Measurements from ENCODE around the gene PEMT. TPM values are rescaled to one million over a fixed set of nuclear protein-coding genes. Genes with fewer than 3 reads are reported as not detected.
A peak's percentile ranks its signal among the peaks of the same experiment; 100 is the strongest.

The PEMT gene
- total and polyA plus RNA-seq, 2 of the 8 experiments (the other 6 are each of a cell fraction or from before 2014, with no cell fraction given), result 42.0 to 118 TPM

- H4K20me1 ChIP-seq (replicated peaks in 1 of 2; ENCODE audit: control insufficient read depth in 1 of 2, insufficient read depth in 2 of 2, low read length in 2 of 2), result peaks cover 0 to 2% of the 10 kb centered on the region in 2 experiments
- no peak overlapping the region for H2AFZ ChIP-seq (ENCODE audit: low read length)
- no peak overlapping the region for H3K4ac ChIP-seq (replicated peaks; ENCODE audit: insufficient read length, low read depth, low read length)
- H3K79me1 ChIP-seq (ENCODE audit: low read depth, low read length), result no peaks in the 10 kb centered on the region
- H3K14ac ChIP-seq (ENCODE audit: insufficient read length), result no peak overlapping the region
- ChIA-PET CTCF (ENCODE audit: partially characterized antibody) (interaction anchor here (0.6 to 5.1 kb wide), 8 partner anchors 9 to 151 kb away, joined by 3 to 40 read pairs (median 8); partner anchors contain the start of gene RASD1), POLR2A (ENCODE audit: partially characterized antibody) (interaction anchor here (0.7 kb wide), 1 partner anchor 194 kb away, joined by 4 read pairs; no protein-coding TSS in a partner anchor)
- no peak overlapping the region for H3K18ac ChIP-seq (ENCODE audit: extremely low read depth, low read length)
- H4K8ac ChIP-seq (ENCODE audit: extremely low read depth, insufficient read depth, low read length), result peak overlapping the region; percentile 71
- TF ChIP-seq CBX8 (IDR thresholded peaks at IDR 0.05; ENCODE audit: borderline replicate concordance, low read depth, low read length), result no peak
- TF ChIP-seq RBBP5 (IDR thresholded peaks at IDR 0.05; ENCODE audit: borderline replicate concordance, low read depth, low read length), result no peak
- TF ChIP-seq BACH1 (IDR thresholded peaks at IDR 0.05; ENCODE audit: low read length), result no peak
- no peak for TF ChIP-seq CTBP2 (IDR thresholded peaks at IDR 0.05; ENCODE audit: borderline replicate concordance, insufficient read depth, insufficient read length, low read length)
- H2BK120ac ChIP-seq (replicated peaks; ENCODE audit: low read depth, low read length), result no peak overlapping the region
- DNase-seq (ENCODE audit: low read depth in 1 of 2, low spot score in 2 of 2) (no peak), FAIRE-seq (no peak)
- no peaks in the 10 kb centered on the region for H3K36me3 ChIP-seq (ENCODE audit: control insufficient read depth in 2 of 4, insufficient read depth in 4 of 4, low read length in 3 of 4)
- no peak overlapping the region for H4K91ac ChIP-seq (replicated peaks; ENCODE audit: insufficient read length, low read length)
- no peak overlapping the region for H2AK5ac ChIP-seq (ENCODE audit: low read depth, low read length)
- no peak overlapping the region for H2BK5ac ChIP-seq (ENCODE audit: low read depth, low read length)
- no peak overlapping the region for H2BK15ac ChIP-seq (ENCODE audit: low read length)
- H3K9me3 ChIP-seq (ENCODE audit: insufficient read depth in 2 of 2, low read depth in 1 of 2, low read length in 1 of 2), result no peaks in the 10 kb centered on the region
- no peaks in the 10 kb centered on the region; a peak in 1 of 7 replicates for H3K27me3 ChIP-seq (replicated peaks in 1 of 4; ENCODE audit: control insufficient read depth in 3 of 4, extremely low read depth in 1 of 4, insufficient read depth in 3 of 4, low read length in 3 of 4)
- H3K4me2 ChIP-seq (ENCODE audit: insufficient read depth in 1 of 2, low read depth in 2 of 2, low read length in 2 of 2), result no peak overlapping the region
- no peak overlapping the region for H3K23ac ChIP-seq (ENCODE audit: insufficient read length)
- no peak overlapping the region for H2BK20ac ChIP-seq (ENCODE audit: low read length)
- WGBS, 2 experiments (ENCODE audit: extremely low coverage in 1 of 2, insufficient coverage in 1 of 2, insufficient read length in 1 of 2, insufficient replicate concordance in 2 of 2, low coverage in 1 of 2, low lambda C conversion rate in 2 of 2, missing lambda C conversion rate in 1 of 2), result 94% methylated on average over 22 of the region's 22 CpGs; no CpG with 5 or more reads in 1 of the 2 experiments
- H2BK12ac ChIP-seq (ENCODE audit: low read depth, low read length), result no peak overlapping the region
- no peaks in the 10 kb centered on the region for H3K23me2 ChIP-seq (ENCODE audit: low read depth, low read length)
- H3K9ac ChIP-seq (replicated peaks in 1 of 4; ENCODE audit: extremely low read depth in 1 of 4, low read depth in 3 of 4, low read length in 3 of 4), result no peak overlapping the region
- no peak overlapping the region for H4K5ac ChIP-seq (ENCODE audit: insufficient read length, low read depth, low read length)
- peaks cover 0 to 2% (median 0%) of the 10 kb centered on the region in 4 experiments; a peak in 1 of 7 replicates for H3K4me1 ChIP-seq (replicated peaks in 1 of 4; ENCODE audit: control insufficient read depth in 3 of 4, insufficient read depth in 4 of 4, low read length in 3 of 4)
- H3K27ac ChIP-seq (ENCODE audit: low read depth, low read length), result no peak overlapping the region
- H3K56ac ChIP-seq (replicated peaks; ENCODE audit: insufficient read length, low read depth, low read length), result no peak overlapping the region
- H3K4me3 ChIP-seq (ENCODE audit: extremely low read depth in 1 of 4, insufficient read depth in 2 of 4, low read depth in 3 of 4, low read length in 4 of 4), result no peak overlapping the region
- no peaks in the 10 kb centered on the region for H3K79me2 ChIP-seq (ENCODE audit: control insufficient read depth in 1 of 2, insufficient read depth in 2 of 2, low read length in 2 of 2)
These were observed 85.2 kb downstream of the PEMT start for GRCh38 chr17:17506181-17506741.

Measured in H1 (cell line).